GM13976 (cell line): ENCODE results near the gene OPRL1.

Source experiments
- DNase-seq: peaks from one replicate; pipeline ENCODE4 v3.0.0; 2012; ENCODE audit warnings: low spot score
- CTCF ChIP-seq: IDR thresholded peaks from 2 replicates; pipeline ENCODE4 v1.5.1; 2012; ENCODE audit warnings: borderline replicate concordance, mild to moderate bottlenecking; ENCODE audit not compliant: insufficient read depth; ENCODE audit errors: extremely low read depth, missing control alignments, control extremely low read depth
- in situ Hi-C: fragments of 300-500 bp; cut with MboI; formaldehyde crosslinking; loops from one replicate; pipeline ENCODE4 v1.12.0; 2022; ENCODE audit warnings: low sequenced_read_pairs, mixed read lengths, inconsistent platforms; ENCODE audit not compliant: unreplicated experiment

Gene OPRL1

GRCh38 chr20:64090165-64090564, 10.3 kb downstream of the OPRL1 start:
- no peak for TF ChIP-seq CTCF
- in situ Hi-C loops = no loop called here
- DNase-seq = no peak

- in situ Hi-C loops = no loop called here
- DNase-seq = no peak
- no peak for TF ChIP-seq CTCF
These were observed 11.5 kb downstream of the OPRL1 start for GRCh38 chr20:64091340-64091739.

- no peak for TF ChIP-seq CTCF
- in situ Hi-C loops = no loop called here
- DNase-seq = no peak
These were observed 11.9 kb downstream of the OPRL1 start for GRCh38 chr20:64091770-64092169.

- no peak for DNase-seq
- TF ChIP-seq CTCF = no peak
- in situ Hi-C loops = no loop called here
These were observed 12.6 kb downstream of the OPRL1 start for GRCh38 chr20:64092258-64093012.

GRCh38 chr20:64093013-64093503, 13.2 kb downstream of the OPRL1 start:
- in situ Hi-C loops = no loop called here
- DNase-seq = no peak
- TF ChIP-seq CTCF = no peak

GRCh38 chr20:64095455-64095854, 15.6 kb downstream of the OPRL1 start:
- no peak for DNase-seq
- in situ Hi-C loops = no loop called here
- TF ChIP-seq CTCF = no peak
